Right renal cortex interstitium (tissue), 3 donors: ENCODE measurements around the gene CYS1. TPM values are rescaled to one million over a fixed set of nuclear protein-coding genes. Genes with fewer than 3 reads are reported as not detected.
"Not testable (repeated sequence)": the region's sequence is repeated elsewhere in the genome, so short reads cannot be mapped to it uniquely, and the experiment has no call there.

Experiments
- DNase-seq, 3 donors: peaks; one replicate each; pipeline ENCODE4 v3.0.0-alpha.2; 2013; ENCODE audit warnings: low read depth in 3 of 3, low spot score in 2 of 3
- polyA plus RNA-seq, 3 donors: library from polyadenylated mRNA; unstranded; fragments of 120-200 nt; gene quantifications; one replicate each; pipeline ENCODE4 v1.2.1, GENCODE V29; 2013; ENCODE audit not compliant: insufficient read length in 3 of 3

The CYS1 gene
- polyA plus RNA-seq, 3 donors: 89.9 to 100 (median 96.9) TPM

- no peak for DNase-seq
Observed at GRCh38 chr2:10016001-10016801, 64.0 kb downstream of the CYS1 start.

- not testable (repeated sequence) for DNase-seq
Observed at GRCh38 chr2:10015376-10015989, 64.7 kb downstream of the CYS1 start.

GRCh38 chr2:10014418-10015190 is 65.6 kb downstream of the CYS1 start:
- no peak for DNase-seq

GRCh38 chr2:10013651-10014417 is 66.4 kb downstream of the CYS1 start:
- DNase-seq: not testable (repeated sequence)

GRCh38 chr2:10012963-10013461 is 67.2 kb downstream of the CYS1 start:
- DNase-seq: no peak

- not testable (repeated sequence) for DNase-seq
Observed at GRCh38 chr2:10012366-10012962, 67.7 kb downstream of the CYS1 start.

GRCh38 chr2:10011606-10012325 is 68.4 kb downstream of the CYS1 start:
- not testable (repeated sequence) for DNase-seq

GRCh38 chr2:10010861-10011605 is 69.2 kb downstream of the CYS1 start:
- DNase-seq: not testable (repeated sequence)

- no peak for DNase-seq
Observed at GRCh38 chr2:10009811-10010781, 70.1 kb downstream of the CYS1 start.

- no peak for DNase-seq
Observed at GRCh38 chr2:10009271-10009810, 70.9 kb downstream of the CYS1 start.

GRCh38 chr2:10008809-10009176 is 71.4 kb downstream of the CYS1 start:
- no peak for DNase-seq

- DNase-seq: no peak
Observed at GRCh38 chr2:10007921-10008808, 72.0 kb downstream of the CYS1 start.

- no peak for DNase-seq
Observed at GRCh38 chr2:10007435-10007834, 72.8 kb downstream of the CYS1 start.
